H1 (cell line): ENCODE measurements around the gene OTOF. TPM values are rescaled to one million over a fixed set of nuclear protein-coding genes. Genes with fewer than 3 reads are reported as not detected.

Source experiments
- BRCA1 ChIP-seq: IDR thresholded peaks from 2 replicates; pipeline ENCODE4 v1.6.1; 2012; ENCODE audit warnings: low read depth, low read length, improper control_type of control experiment
- CHD7 ChIP-seq: fragments of 300-600 bp; sonication (generic); IDR thresholded peaks from 2 replicates; pipeline ENCODE4 v1.7.1; 2012; ENCODE audit warnings: low read length, moderate library complexity, mild to moderate bottlenecking, inconsistent platforms; ENCODE audit not compliant: insufficient replicate concordance
- CTBP2 ChIP-seq: IDR thresholded peaks from 2 replicates; pipeline ENCODE4 v1.7.0; 2011; ENCODE audit warnings: borderline replicate concordance, mild to moderate bottlenecking, moderate library complexity, mixed read lengths, low read length; ENCODE audit not compliant: insufficient read depth, insufficient read length
- E2F6 ChIP-seq: IDR thresholded peaks from 2 replicates; pipeline ENCODE4 v1.6.1; 2012; ENCODE audit warnings: inconsistent platforms
- RAD21 ChIP-seq, 2 experiments: IDR thresholded peaks in 1 of 2; conservative IDR thresholded peaks in 1 of 2; 2 replicates each; pipeline ENCODE4 v1.6.1; 2011; ENCODE audit warnings: low read depth in 2 of 2, low read length in 2 of 2, improper control_type of control experiment in 1 of 2, inconsistent platforms in 1 of 2, mild to moderate bottlenecking in 1 of 2, moderate library complexity in 1 of 2
- SP4 ChIP-seq: IDR thresholded peaks from 2 replicates; pipeline ENCODE4 v1.6.1; 2012; ENCODE audit warnings: low read length, inconsistent platforms
- USF2 ChIP-seq: IDR thresholded peaks from 2 replicates; pipeline ENCODE4 v1.6.1; 2011; ENCODE audit warnings: low read length, improper control_type of control experiment
- polyA plus RNA-seq, 7 experiments: library from polyadenylated mRNA; depleted of rRNA in 3 of 7; stranded (reverse) in 5 of 7; unstranded in 2 of 7; fragments of >200 nt in 5 of 7; fragments of 200-250 nt in 2 of 7; gene quantifications; 1 replicate in 5 of 7; 2 replicates in 1 of 7; 4 replicates in 1 of 7; pipeline versions ENCODE4 v1.2.1 to v1.2.3, GENCODE V29; 2011 to 2013; ENCODE audit warnings: missing spikeins in 2 of 7, mixed read lengths in 2 of 7
- total RNA-seq: library from RNA; stranded (reverse); fragmentation: NEBNext Ultra II Directional; extraction: Animal tissue kit (Norgen Biotek cat#: 25700); gene quantifications from 2 replicates; pipeline ENCODE4 v1.2.1, GENCODE V29; 2021

Gene OTOF
- total and polyA plus RNA-seq, 2 of the 8 experiments (the other 6 are each of a cell fraction or from before 2014, with no cell fraction given) = 0.06 TPM; not detected in 1

GRCh38 chr2:26453421-26454329 is 24.2 kb downstream of the OTOF start (continued):
- TF ChIP-seq CHD7 (no peak), E2F6 (no peak), RAD21 (IDR thresholded peaks at IDR 0.05 in 1 of 2, conservative IDR thresholded peaks at IDR 0.05 in 1 of 2; ENCODE audit: low read depth in 2 of 2, low read length in 2 of 2) (no peak), SP4 (no peak), BRCA1 (no peak), USF2 (no peak), CTBP2 (no peak)
